ENCODE data around the gene MACC1.
"Not testable (repeated sequence)": the region's sequence is repeated elsewhere in the genome, so short reads cannot be mapped to it uniquely, and the experiment has no call there.

Gene MACC1

GRCh38 chr7:20165146-20165510, 52.1 kb downstream of the MACC1 start:
- no peak for DNase-seq

GRCh38 chr7:20164425-20165145, 52.6 kb downstream of the MACC1 start:
- DNase-seq, result no peak

- no peak for DNase-seq
These were observed 54.5 kb downstream of the MACC1 start for GRCh38 chr7:20162665-20163064.

- DNase-seq, result no peak
These were observed 57.9 kb downstream of the MACC1 start for GRCh38 chr7:20159226-20159747.

GRCh38 chr7:20158684-20159083, 58.5 kb downstream of the MACC1 start:
- DNase-seq, result no peak

- DNase-seq, result no peak
These were observed 59.7 kb downstream of the MACC1 start for GRCh38 chr7:20157456-20157855.

- no peak for DNase-seq
These were observed 63.2 kb downstream of the MACC1 start for GRCh38 chr7:20153999-20154398.

- no peak for DNase-seq
These were observed 63.6 kb downstream of the MACC1 start for GRCh38 chr7:20153567-20153966.

GRCh38 chr7:20152511-20152910, 64.7 kb downstream of the MACC1 start:
- no peak for DNase-seq

- DNase-seq, result no peak
These were observed 65.3 kb downstream of the MACC1 start for GRCh38 chr7:20151708-20152456.

GRCh38 chr7:20146451-20146850, 70.7 kb downstream of the MACC1 start:
- no peak for DNase-seq

GRCh38 chr7:20144801-20145200, 72.4 kb downstream of the MACC1 start:
- DNase-seq, result no peak

GRCh38 chr7:20141666-20142065, 75.5 kb downstream of the MACC1 start:
- no peak for DNase-seq

GRCh38 chr7:20141002-20141345, 76.2 kb downstream of the MACC1 start:
- DNase-seq, result no peak

- DNase-seq, result no peak
These were observed 76.7 kb downstream of the MACC1 start for GRCh38 chr7:20140291-20141001.

GRCh38 chr7:20136647-20137046, 80.5 kb downstream of the MACC1 start:
- no peak for DNase-seq

GRCh38 chr7:20133803-20134202, 83.4 kb downstream of the MACC1 start:
- DNase-seq, result no peak

- no peak for DNase-seq
These were observed 84.6 kb downstream of the MACC1 start for GRCh38 chr7:20132585-20132984.

GRCh38 chr7:20131776-20132175, 85.4 kb downstream of the MACC1 start:
- no peak for DNase-seq

GRCh38 chr7:20129920-20130319, 87.3 kb downstream of the MACC1 start:
- DNase-seq, result no peak

GRCh38 chr7:20128001-20128400, 89.2 kb downstream of the MACC1 start:
- no peak for DNase-seq

- DNase-seq, result not testable (repeated sequence)
These were observed 91.1 kb downstream of the MACC1 start for GRCh38 chr7:20126060-20126459.

- DNase-seq, result not testable (repeated sequence)
These were observed 93.1 kb downstream of the MACC1 start for GRCh38 chr7:20124087-20124486.
